Measurements from ENCODE around the gene ST13. TPM values are rescaled to one million over a fixed set of nuclear protein-coding genes. Genes with fewer than 3 reads are reported as not detected.

ST13 gene
- total RNA-seq, 2 experiments from 2014 or later = 121 to 223 TPM

- BruUV-seq (replicated peaks) = no TSS peak
- H3K4me1 ChIP-seq (ENCODE audit: insufficient read depth, low read length, poor library complexity, severe bottlenecking) = peaks cover 38% of the 10 kb centered on the region
- no peaks in the 10 kb centered on the region for H3K9me2 ChIP-seq (ENCODE audit: insufficient read depth, low read length)
- DNase-seq (ENCODE audit: low spot score) = peak; percentile 92
- peak within 1 kb of the TSS; percentile 96 for H3K4me3 ChIP-seq (ENCODE audit: low read depth, low read length, poor library complexity, severe bottlenecking)
- H4K20me1 ChIP-seq (ENCODE audit: insufficient read depth, low read length) = no peaks in the 10 kb centered on the region
- intact Hi-C loops (cut with micrococcal nuclease; ENCODE audit: unreplicated experiment) = loop anchor here (2.0 kb wide), 1 partner anchor 38 kb away; the partner anchor contains the start of genes ST13 and XPNPEP3
- TF ChIP-seq EZH2phosphoT487 (IDR thresholded peaks at IDR 0.05; ENCODE audit: borderline replicate concordance, low read depth, low read length) (no peak), CTCF (conservative IDR thresholded peaks at IDR 0.05; ENCODE audit: low read length) (peak; percentile 65)
- peaks cover 47% of the 10 kb centered on the region for H3K79me2 ChIP-seq (ENCODE audit: insufficient read depth, low read depth, low read length)
- peak within 1 kb of the TSS; percentile 96 for H3K4me2 ChIP-seq (ENCODE audit: low read length)
- ChIA-PET CTCF (ENCODE audit: unreplicated experiment) (no interaction called here), POLR2A (interaction anchor here (0.7 to 1.3 kb wide), 4 partner anchors 9 to 1670 kb away, joined by 3 to 6 read pairs (median 3); no protein-coding TSS in a partner anchor)
- H3K36me3 ChIP-seq (ENCODE audit: insufficient read depth, low read length) = peaks cover 35% of the 10 kb centered on the region
- H3K27ac ChIP-seq (ENCODE audit: low read depth, low read length, poor library complexity, severe bottlenecking) = peak within 1 kb of the TSS; percentile 65
- no peaks in the 10 kb centered on the region for H3K9me3 ChIP-seq (ENCODE audit: low read length)
- peak within 1 kb of the TSS; percentile 98 for H2AFZ ChIP-seq (ENCODE audit: low read length)
These were observed 37.5 kb downstream of the ST13 start, which contains the start of gene SLC25A17 for GRCh38 chr22:40818747-40819598. Gene SLC25A17, minus strand, starts transcription at chr22:40819346. Its CDS starts 98 bp downstream, at chr22:40819248.

- H3K36me3 ChIP-seq (ENCODE audit: insufficient read depth, low read length) = peaks cover 35% of the 10 kb centered on the region
- DNase-seq (ENCODE audit: low spot score) = no peak
- H4K20me1 ChIP-seq (ENCODE audit: insufficient read depth, low read length) = no peaks in the 10 kb centered on the region
- intact Hi-C loops (cut with micrococcal nuclease; ENCODE audit: unreplicated experiment) = loop anchor here (2.0 kb wide), 1 partner anchor 39 kb away; the partner anchor contains the start of genes ST13 and XPNPEP3
- peak overlapping the region; percentile 86; the same call in 1 of the 2 replicates for H2AFZ ChIP-seq (ENCODE audit: low read length)
- no peaks in the 10 kb centered on the region for H3K9me2 ChIP-seq (ENCODE audit: insufficient read depth, low read length)
- POLR2A ChIA-PET = interaction anchor here (0.6 to 1.3 kb wide), 5 partner anchors 9 to 1670 kb away, joined by 3 to 6 read pairs (median 3); no protein-coding TSS in a partner anchor
- TF ChIP-seq EZH2phosphoT487 (IDR thresholded peaks at IDR 0.05; ENCODE audit: borderline replicate concordance, low read depth, low read length) = no peak
- no peak for TF ChIP-seq CTCF (conservative IDR thresholded peaks at IDR 0.05; ENCODE audit: low read length)
- H3K27ac ChIP-seq (ENCODE audit: low read depth, low read length, poor library complexity, severe bottlenecking) = peak overlapping the region; percentile 65
- H3K79me2 ChIP-seq (ENCODE audit: insufficient read depth, low read depth, low read length) = peaks cover 53% of the 10 kb centered on the region
- peaks cover 34% of the 10 kb centered on the region for H3K4me1 ChIP-seq (ENCODE audit: insufficient read depth, low read length, poor library complexity, severe bottlenecking)
- H3K9me3 ChIP-seq (ENCODE audit: low read length) = no peaks in the 10 kb centered on the region
- H3K4me3 ChIP-seq (ENCODE audit: low read depth, low read length, poor library complexity, severe bottlenecking) = peak overlapping the region; percentile 96
- peak overlapping the region; percentile 93 for H3K4me2 ChIP-seq (ENCODE audit: low read length)
- TSS peak; percentile 58 for BruUV-seq (replicated peaks)
- CTCF ChIA-PET (ENCODE audit: unreplicated experiment) = no interaction called here
These were observed 38.2 kb downstream of the ST13 start for GRCh38 chr22:40818192-40818746.
